Thoracic aorta (tissue), 2 donors: Measurements from ENCODE around the gene PCK1. TPM values are rescaled to one million over a fixed set of nuclear protein-coding genes. Genes with fewer than 3 reads are reported as not detected.

Experiments used
- ATAC-seq: fragments of 150-250 bp; one replicate; pipeline ENCODE4 v1.8.0; 2017; ENCODE audit warnings: low read depth; ENCODE audit not compliant: insufficient number of reproducible peaks, low FRiP score
- DNase-seq: peaks from one replicate; pipeline ENCODE4 v3.0.0-alpha.2; 2020; ENCODE audit warnings: low spot score
- H3K27ac ChIP-seq, 2 donors: fragments of 200-600 bp; sonication (generic); 1 replicate in 1 of 2; 2 replicates in 1 of 2; pipeline ENCODE4 v1.5.1; 2016; ENCODE audit warnings: mild to moderate bottlenecking in 2 of 2, moderate library complexity in 2 of 2
- H3K27me3 ChIP-seq: fragments of 200-600 bp; sonication (generic); replicated peaks from 2 replicates; pipeline ENCODE4 v1.6.0; 2016; ENCODE audit warnings: mild to moderate bottlenecking; ENCODE audit not compliant: insufficient read depth
- H3K36me3 ChIP-seq: fragments of 200-600 bp; sonication (generic); one replicate; pipeline ENCODE4 v1.5.1; 2016
- H3K4me1 ChIP-seq, 2 donors: fragments of 200-600 bp; sonication (generic); 1 replicate in 1 of 2; 2 replicates in 1 of 2; pipeline versions ENCODE4 v1.5.1 to v1.6.0; 2016; ENCODE audit warnings: low read depth in 2 of 2, mild to moderate bottlenecking in 1 of 2; ENCODE audit not compliant: control insufficient read depth in 1 of 2
- H3K4me3 ChIP-seq: fragments of 200-600 bp; sonication (generic); 2 replicates; pipeline ENCODE4 v1.5.1; 2016; ENCODE audit warnings: mild to moderate bottlenecking
- H3K9me3 ChIP-seq: fragments of 200-600 bp; sonication (generic); 2 replicates; pipeline ENCODE4 v1.5.1; 2016
- CTCF ChIP-seq: fragments of 200-600 bp; sonication (generic); IDR thresholded peaks from one replicate; pipeline ENCODE4 v1.5.1; 2019; ENCODE audit warnings: antibody characterized with exemption
- total RNA-seq, 2 donors: library from RNA; depleted of rRNA; stranded (reverse); fragments of >200 nt; gene quantifications; one replicate each; pipeline versions ENCODE4 v1.1.0 to v1.2.3, GENCODE V29; 2016

Gene PCK1
- total RNA-seq, 2 donors from 2014 or later = 0.56 to 4.2 TPM

GRCh38 chr20:57579331-57579897 is 18.5 kb downstream of the PCK1 start:
- Histone ChIP-seq H3K9me3 (no peaks in the 10 kb centered on the region), H3K27me3 (no peaks in the 10 kb centered on the region), H3K36me3 (no peaks in the 10 kb centered on the region), H3K4me3 (no peak overlapping the region), H3K27ac (no peak overlapping the region), H3K4me1 (peaks cover 4 to 26% of the 10 kb centered on the region in 2 donors)
- ATAC-seq (no peak), DNase-seq (no peak)
- TF ChIP-seq CTCF = no peak

- Histone ChIP-seq H3K4me3 (no peak overlapping the region), H3K9me3 (no peaks in the 10 kb centered on the region), H3K36me3 (no peaks in the 10 kb centered on the region), H3K27me3 (no peaks in the 10 kb centered on the region), H3K4me1 (peaks cover 4 to 26% of the 10 kb centered on the region in 2 donors), H3K27ac (no peak overlapping the region)
- ATAC-seq = no peak
- DNase-seq = no peak
- no peak for TF ChIP-seq CTCF
Observed at GRCh38 chr20:57579898-57580447, 19.1 kb downstream of the PCK1 start.

GRCh38 chr20:57580478-57581201 is 19.7 kb downstream of the PCK1 start:
- no peak for TF ChIP-seq CTCF
- H3K36me3 ChIP-seq = no peaks in the 10 kb centered on the region
- no peaks in the 10 kb centered on the region for H3K27me3 ChIP-seq
- peaks cover 4 to 26% of the 10 kb centered on the region in 2 donors for H3K4me1 ChIP-seq
- H3K4me3 ChIP-seq = no peak overlapping the region
- ATAC-seq (no peak), DNase-seq (no peak)
- no peak overlapping the region for H3K27ac ChIP-seq
- no peaks in the 10 kb centered on the region for H3K9me3 ChIP-seq

- no peak for TF ChIP-seq CTCF
- Histone ChIP-seq H3K36me3 (no peaks in the 10 kb centered on the region), H3K9me3 (no peaks in the 10 kb centered on the region), H3K27ac (peak overlapping the region; percentile 75 to 78), H3K4me1 (peaks cover 4 to 30% of the 10 kb centered on the region in 2 donors), H3K4me3 (no peak overlapping the region), H3K27me3 (no peaks in the 10 kb centered on the region)
- ATAC-seq = no peak
- DNase-seq = no peak
Observed at GRCh38 chr20:57581202-57582028, 20.5 kb downstream of the PCK1 start.

- DNase-seq (no peak), ATAC-seq (no peak)
- Histone ChIP-seq H3K4me1 (peaks cover 4 to 30% of the 10 kb centered on the region in 2 donors), H3K9me3 (no peaks in the 10 kb centered on the region), H3K36me3 (no peaks in the 10 kb centered on the region), H3K27ac (peak overlapping the region; percentile 75 to 78), H3K4me3 (peak overlapping the region; percentile 51), H3K27me3 (no peaks in the 10 kb centered on the region)
- TF ChIP-seq CTCF = no peak
Observed at GRCh38 chr20:57582029-57582378, 21.1 kb downstream of the PCK1 start.
